GM10266 (cell line): Measurements from ENCODE around the gene ZNF597.
A peak's percentile ranks its signal among the peaks of the same experiment; 100 is the strongest.
"Not testable (repeated sequence)": the region's sequence is repeated elsewhere in the genome, so short reads cannot be mapped to it uniquely, and the experiment has no call there.

ENCODE experiments used
- DNase-seq: peaks from one replicate; pipeline ENCODE4 v3.0.0; 2012; ENCODE audit errors: extremely low spot score
- CTCF ChIP-seq: IDR thresholded peaks from 2 replicates; pipeline ENCODE4 v1.5.1; 2012; ENCODE audit warnings: mild to moderate bottlenecking, low read depth; ENCODE audit not compliant: control insufficient read depth, insufficient read depth; ENCODE audit errors: missing control alignments

ZNF597 gene

GRCh38 chr16:3479654-3480216 lies 36.4 kb upstream of the ZNF597 start:
- no peak for TF ChIP-seq CTCF
- peak; percentile 54 for DNase-seq

- no peak for DNase-seq
- TF ChIP-seq CTCF: no peak
Observed at GRCh38 chr16:3478242-3478925, 35.1 kb upstream of the ZNF597 start.

GRCh38 chr16:3476409-3476808 lies 33.1 kb upstream of the ZNF597 start:
- no peak for DNase-seq
- no peak for TF ChIP-seq CTCF

- DNase-seq: no peak
- TF ChIP-seq CTCF: no peak
Observed at GRCh38 chr16:3475604-3476375, 32.5 kb upstream of the ZNF597 start.

- DNase-seq: not testable (repeated sequence)
Observed at GRCh38 chr16:3474870-3475269, 31.6 kb upstream of the ZNF597 start.

GRCh38 chr16:3474136-3474779 lies 31.0 kb upstream of the ZNF597 start:
- TF ChIP-seq CTCF: no peak
- DNase-seq: no peak

GRCh38 chr16:3473596-3473943 lies 30.3 kb upstream of the ZNF597 start:
- DNase-seq: not testable (repeated sequence)
